Muscle layer of duodenum (tissue), 2 donors: ENCODE measurements around the gene TMPRSS4.

ENCODE experiments used
- H3K27ac ChIP-seq: one replicate; pipeline ENCODE4 v1.7.0; 2013; ENCODE audit warnings: mild to moderate bottlenecking, low read length
- H3K27me3 ChIP-seq: one replicate; pipeline ENCODE4 v1.7.0; 2013; ENCODE audit warnings: low read depth, mild to moderate bottlenecking, control low read depth, low read length
- H3K36me3 ChIP-seq, 2 donors: one replicate each; pipeline ENCODE4 v1.7.0; 2013; ENCODE audit warnings: low read length in 2 of 2, control low read depth in 1 of 2, mild to moderate bottlenecking in 1 of 2; ENCODE audit not compliant: insufficient read depth in 2 of 2, control insufficient read depth in 1 of 2
- H3K4me1 ChIP-seq, 2 donors: one replicate each; pipeline ENCODE4 v1.7.0; 2013; ENCODE audit warnings: low read length in 2 of 2, mild to moderate bottlenecking in 2 of 2, control low read depth in 1 of 2, moderate library complexity in 1 of 2; ENCODE audit not compliant: insufficient read depth in 2 of 2, control insufficient read depth in 1 of 2
- H3K4me3 ChIP-seq, 2 donors: one replicate each; pipeline ENCODE4 v1.7.0; 2013; ENCODE audit warnings: low read length in 2 of 2, low read depth in 1 of 2, mild to moderate bottlenecking in 1 of 2
- H3K9me3 ChIP-seq, 2 donors: one replicate each; pipeline ENCODE4 v1.7.0; 2013; ENCODE audit warnings: low read length in 2 of 2, control low read depth in 1 of 2, mild to moderate bottlenecking in 1 of 2; ENCODE audit not compliant: control insufficient read depth in 1 of 2
- donor health status: healthy.

The TMPRSS4 gene

GRCh38 chr11:118142081-118142480, 65.2 kb downstream of the TMPRSS4 start:
- Histone ChIP-seq H3K9me3 (no peaks in the 10 kb centered on the region), H3K27ac (no peak overlapping the region), H3K4me3 (no peak overlapping the region), H3K4me1 (no peaks in the 10 kb centered on the region), H3K36me3 (no peaks in the 10 kb centered on the region), H3K27me3 (no peaks in the 10 kb centered on the region)

DNA sequence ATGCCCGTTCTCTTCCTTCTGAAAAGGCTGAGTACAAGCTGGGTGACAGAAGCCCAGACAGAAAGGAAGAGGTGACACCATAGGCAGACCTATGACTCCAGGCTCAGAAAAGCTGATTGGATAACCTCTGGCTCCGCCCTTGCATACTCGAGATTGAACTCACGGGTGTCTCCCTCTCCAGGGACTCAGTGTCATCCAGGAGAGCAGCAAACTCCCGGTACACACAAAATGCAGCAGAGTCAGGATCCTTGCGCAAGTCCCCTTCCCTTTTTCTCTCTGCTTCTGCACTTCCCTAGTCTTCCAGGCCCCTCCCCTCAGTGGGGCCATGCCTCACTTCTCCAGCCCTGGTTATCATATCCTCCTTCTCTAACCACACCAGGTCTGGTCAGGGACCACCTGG, 65.9 kb downstream of the TMPRSS4 start:
- H3K27me3 ChIP-seq = no peaks in the 10 kb centered on the region
- H3K4me3 ChIP-seq = no peak overlapping the region
- H3K9me3 ChIP-seq = no peaks in the 10 kb centered on the region
- no peak overlapping the region for H3K27ac ChIP-seq
- no peaks in the 10 kb centered on the region for H3K36me3 ChIP-seq
- H3K4me1 ChIP-seq = no peaks in the 10 kb centered on the region

DNA sequence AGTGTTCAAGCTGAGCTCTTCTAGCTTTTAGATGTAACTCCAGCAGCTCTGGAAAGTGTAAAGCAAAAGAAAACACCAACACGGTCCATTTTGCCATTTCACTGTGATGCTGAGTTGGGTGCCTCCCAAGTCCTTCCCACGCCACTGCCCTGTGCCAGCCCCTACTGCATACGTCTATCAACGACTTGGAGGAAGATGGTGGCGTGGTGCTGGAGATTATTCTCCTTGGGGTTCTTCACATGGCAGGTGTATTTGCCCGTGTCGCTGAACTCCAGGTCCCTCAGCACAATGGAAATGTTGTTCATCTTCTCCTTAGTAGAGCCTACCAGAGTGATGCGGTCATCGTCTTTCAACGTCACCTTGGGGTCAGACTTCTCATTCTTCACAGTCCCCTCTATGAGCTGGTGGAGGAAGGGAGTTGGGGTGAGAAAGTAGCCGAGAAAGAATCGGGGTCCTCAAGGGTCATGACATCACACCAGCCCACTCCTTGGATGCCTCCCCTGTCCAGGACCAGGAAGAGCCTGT, 66.8 kb downstream of the TMPRSS4 start:
- no peaks in the 10 kb centered on the region for H3K4me1 ChIP-seq
- no peaks in the 10 kb centered on the region for H3K36me3 ChIP-seq
- H3K27ac ChIP-seq = no peak overlapping the region

GRCh38 chr11:118144301-118145268, 67.7 kb downstream of the TMPRSS4 start:
- Histone ChIP-seq H3K4me3 (peak overlapping the region in 1 of 2 donors; percentile 87), H3K27me3 (no peaks in the 10 kb centered on the region), H3K4me1 (no peaks in the 10 kb centered on the region), H3K9me3 (no peaks in the 10 kb centered on the region), H3K27ac (no peak overlapping the region), H3K36me3 (no peaks in the 10 kb centered on the region)

More for the DNA sequence above, 66.8 kb downstream of the TMPRSS4 start:
- Histone ChIP-seq H3K9me3 (no peaks in the 10 kb centered on the region), H3K4me3 (no peak overlapping the region), H3K27me3 (no peaks in the 10 kb centered on the region)

DNA sequence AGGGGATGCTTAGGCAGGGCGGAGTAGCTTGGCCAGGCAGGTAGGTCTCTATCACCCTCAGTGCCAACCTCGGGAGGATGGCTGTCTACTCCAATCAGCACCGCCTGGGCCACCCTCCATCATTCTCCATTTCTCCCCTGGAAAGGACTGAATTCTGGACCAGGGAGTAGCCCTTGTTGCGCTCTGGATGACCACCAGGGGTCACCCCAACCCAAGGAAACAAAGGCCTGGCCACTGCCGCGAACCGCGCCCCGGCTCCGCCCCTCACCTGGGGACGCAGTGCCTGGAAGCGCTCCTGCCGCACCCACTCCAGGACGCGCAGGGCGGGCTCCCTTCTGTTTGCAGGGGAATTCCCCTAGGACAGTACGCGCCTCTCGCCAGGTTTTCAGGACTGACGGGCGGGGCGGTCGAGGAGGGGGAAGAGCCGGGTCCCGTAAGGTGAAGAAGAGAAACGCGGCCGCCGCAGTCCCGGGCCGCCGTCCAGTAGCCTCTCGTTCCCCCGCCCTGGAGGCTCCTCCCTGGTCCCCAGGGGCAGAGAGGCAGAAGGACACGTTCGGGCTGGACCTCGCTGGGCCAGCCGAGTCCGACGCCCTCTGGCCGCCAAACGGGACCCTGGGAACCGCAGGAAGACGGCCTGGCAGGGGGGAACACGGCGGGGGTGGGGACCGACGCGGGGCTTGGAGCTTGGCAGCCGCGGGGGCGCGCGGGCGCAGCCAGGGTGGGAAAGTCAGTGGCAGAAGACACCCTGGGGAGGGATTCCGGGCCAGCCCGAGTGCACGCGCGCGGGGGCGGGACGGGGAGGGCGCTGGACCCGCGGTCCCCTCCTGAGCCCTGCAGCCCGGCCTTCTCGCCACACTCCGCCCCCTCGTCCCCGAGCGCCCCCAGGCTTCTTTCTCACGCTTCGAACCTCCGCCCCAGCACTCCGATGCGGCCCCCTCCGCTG, 68.7 kb downstream of the TMPRSS4 start:
- Histone ChIP-seq H3K27me3 (no peaks in the 10 kb centered on the region), H3K4me1 (no peaks in the 10 kb centered on the region), H3K36me3 (no peaks in the 10 kb centered on the region), H3K9me3 (no peaks in the 10 kb centered on the region), H3K4me3 (peak overlapping the region; percentile 59 to 87), H3K27ac (no peak overlapping the region)

- Histone ChIP-seq H3K4me3 (no peak overlapping the region), H3K27ac (no peak overlapping the region)
Measured at GRCh38 chr11:118146554-118146953, 69.7 kb downstream of the TMPRSS4 start.

GRCh38 chr11:118147502-118147901, 70.6 kb downstream of the TMPRSS4 start:
- Histone ChIP-seq H3K4me1 (peaks cover 0 to 13% of the 10 kb centered on the region in 2 donors), H3K4me3 (no peak overlapping the region), H3K27me3 (peaks cover 13% of the 10 kb centered on the region), H3K27ac (no peak overlapping the region), H3K36me3 (no peaks in the 10 kb centered on the region), H3K9me3 (no peaks in the 10 kb centered on the region)

More at GRCh38 chr11:118146554-118146953, 69.7 kb downstream of the TMPRSS4 start:
- Histone ChIP-seq H3K4me1 (peaks cover 0 to 4% of the 10 kb centered on the region in 2 donors), H3K9me3 (no peaks in the 10 kb centered on the region), H3K36me3 (no peaks in the 10 kb centered on the region), H3K27me3 (peaks cover 4% of the 10 kb centered on the region)

- no peak overlapping the region for H3K4me3 ChIP-seq
- no peak overlapping the region for H3K27ac ChIP-seq
- no peaks in the 10 kb centered on the region for H3K36me3 ChIP-seq
- no peaks in the 10 kb centered on the region for H3K9me3 ChIP-seq
- H3K4me1 ChIP-seq = peaks cover 0 to 20% of the 10 kb centered on the region in 2 donors
- H3K27me3 ChIP-seq = peaks cover 14% of the 10 kb centered on the region
Measured at GRCh38 chr11:118148240-118148639, 71.4 kb downstream of the TMPRSS4 start.

DNA sequence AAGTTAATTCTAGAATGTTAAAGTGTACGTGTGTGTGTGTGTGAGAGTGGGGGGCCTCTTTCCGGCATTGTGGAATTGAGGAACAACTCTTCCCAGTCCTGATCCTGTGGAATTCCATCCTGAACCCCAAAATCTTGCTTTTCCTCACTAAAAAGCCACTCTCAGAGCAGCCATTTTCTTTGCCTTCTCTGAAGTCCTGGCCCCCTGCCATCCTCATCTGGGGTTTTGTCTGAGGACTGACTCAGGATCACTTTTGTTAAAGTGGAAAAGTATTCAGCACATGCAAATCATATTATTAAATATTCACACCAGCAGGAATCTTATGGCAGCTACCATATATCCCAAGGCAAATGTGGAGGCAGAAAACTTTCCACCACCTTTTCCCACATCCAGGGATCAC, 72.0 kb downstream of the TMPRSS4 start:
- Histone ChIP-seq H3K36me3 (no peaks in the 10 kb centered on the region), H3K27me3 (peaks cover 18% of the 10 kb centered on the region), H3K9me3 (no peaks in the 10 kb centered on the region), H3K4me3 (no peak overlapping the region), H3K4me1 (peaks cover 0 to 21% of the 10 kb centered on the region in 2 donors), H3K27ac (no peak overlapping the region)

- Histone ChIP-seq H3K27me3 (peaks cover 21% of the 10 kb centered on the region), H3K4me1 (peaks cover 0 to 21% of the 10 kb centered on the region in 2 donors), H3K4me3 (no peak overlapping the region), H3K27ac (no peak overlapping the region), H3K9me3 (no peaks in the 10 kb centered on the region), H3K36me3 (no peaks in the 10 kb centered on the region)
Measured at GRCh38 chr11:118149493-118149892, 72.6 kb downstream of the TMPRSS4 start.

DNA sequence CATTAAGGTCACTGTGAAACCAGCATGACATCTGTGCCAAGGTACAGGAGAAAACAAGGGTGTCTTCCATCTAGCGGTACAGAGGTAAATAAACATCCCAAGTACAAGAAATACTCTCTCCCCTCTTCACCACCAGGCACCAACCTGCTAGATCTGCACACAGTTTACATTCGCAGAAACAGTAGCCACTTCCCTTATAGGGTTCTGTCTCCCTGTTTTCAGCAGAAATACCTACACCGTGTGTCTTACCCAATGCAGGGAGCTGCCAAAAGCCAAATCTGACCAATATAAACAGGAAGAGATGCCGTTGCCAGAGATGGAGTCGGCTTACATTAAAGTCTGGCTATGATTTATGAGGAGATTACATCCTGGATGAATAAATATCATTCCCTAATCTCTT, 74.6 kb downstream of the TMPRSS4 start:
- Histone ChIP-seq H3K4me3 (no peak overlapping the region), H3K27ac (no peak overlapping the region), H3K9me3 (no peaks in the 10 kb centered on the region), H3K36me3 (no peaks in the 10 kb centered on the region), H3K27me3 (peaks cover 28% of the 10 kb centered on the region), H3K4me1 (peaks cover 0 to 26% of the 10 kb centered on the region in 2 donors)
